Measurements from ENCODE around the gene ANK3.

The ANK3 gene

DNA sequence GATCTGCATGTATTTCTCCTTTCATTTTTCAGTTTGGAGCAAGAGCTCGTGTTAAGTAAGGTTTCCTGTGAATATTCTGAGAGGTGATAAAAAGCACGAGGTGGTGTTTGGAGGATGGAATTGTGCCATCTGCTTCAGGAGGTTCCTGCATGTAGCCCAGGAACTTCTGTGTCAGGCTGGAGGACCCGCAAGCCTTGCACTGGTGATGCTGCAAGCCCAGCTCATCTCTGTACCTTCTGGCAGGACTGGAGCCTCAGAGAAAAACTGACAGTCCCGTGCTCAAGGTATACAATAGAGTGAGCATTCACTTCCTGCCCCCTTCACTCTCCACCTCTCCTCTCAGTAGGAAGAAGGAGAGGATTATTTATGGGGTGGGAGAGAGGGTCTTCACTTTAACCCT, 242.7 kb downstream of the ANK3 start:
- TF ChIP-seq, protein P1, sequence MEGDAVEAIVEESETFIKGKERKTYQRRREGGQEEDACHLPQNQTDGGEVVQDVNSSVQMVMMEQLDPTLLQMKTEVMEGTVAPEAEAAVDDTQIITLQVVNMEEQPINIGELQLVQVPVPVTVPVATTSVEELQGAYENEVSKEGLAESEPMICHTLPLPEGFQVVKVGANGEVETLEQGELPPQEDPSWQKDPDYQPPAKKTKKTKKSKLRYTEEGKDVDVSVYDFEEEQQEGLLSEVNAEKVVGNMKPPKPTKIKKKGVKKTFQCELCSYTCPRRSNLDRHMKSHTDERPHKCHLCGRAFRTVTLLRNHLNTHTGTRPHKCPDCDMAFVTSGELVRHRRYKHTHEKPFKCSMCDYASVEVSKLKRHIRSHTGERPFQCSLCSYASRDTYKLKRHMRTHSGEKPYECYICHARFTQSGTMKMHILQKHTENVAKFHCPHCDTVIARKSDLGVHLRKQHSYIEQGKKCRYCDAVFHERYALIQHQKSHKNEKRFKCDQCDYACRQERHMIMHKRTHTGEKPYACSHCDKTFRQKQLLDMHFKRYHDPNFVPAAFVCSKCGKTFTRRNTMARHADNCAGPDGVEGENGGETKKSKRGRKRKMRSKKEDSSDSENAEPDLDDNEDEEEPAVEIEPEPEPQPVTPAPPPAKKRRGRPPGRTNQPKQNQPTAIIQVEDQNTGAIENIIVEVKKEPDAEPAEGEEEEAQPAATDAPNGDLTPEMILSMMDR (conservative IDR thresholded peaks at IDR 0.05; ENCODE audit: low read length): no peak
- no peak overlapping the region for H3K4me3 ChIP-seq (ENCODE audit: low read length)
- no peak for DNase-seq (ENCODE audit: low read depth)

DNA sequence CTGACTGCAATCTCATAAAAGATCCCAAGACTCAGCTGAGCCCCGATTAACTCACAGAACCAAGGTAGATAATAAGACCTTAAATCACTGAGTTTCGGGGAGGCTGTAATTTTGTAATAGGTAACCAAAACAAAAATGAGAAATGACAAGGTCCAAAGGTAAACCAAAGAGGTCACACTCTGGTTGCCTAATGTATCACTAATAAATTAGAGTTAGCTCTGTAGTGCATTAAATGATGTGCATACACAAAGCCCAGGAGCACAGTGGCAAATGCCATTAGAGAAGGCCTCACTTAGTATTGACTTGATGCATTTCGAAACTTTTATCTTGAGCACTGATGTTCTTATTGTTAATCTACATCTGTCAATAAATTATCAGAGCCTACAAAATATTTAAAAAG, 245.6 kb downstream of the ANK3 start:
- DNase-seq (ENCODE audit: low read depth): no peak
- TF ChIP-seq, protein P1 (conservative IDR thresholded peaks at IDR 0.05; ENCODE audit: low read length): no peak
- no peak overlapping the region for H3K4me3 ChIP-seq (ENCODE audit: low read length)

DNA sequence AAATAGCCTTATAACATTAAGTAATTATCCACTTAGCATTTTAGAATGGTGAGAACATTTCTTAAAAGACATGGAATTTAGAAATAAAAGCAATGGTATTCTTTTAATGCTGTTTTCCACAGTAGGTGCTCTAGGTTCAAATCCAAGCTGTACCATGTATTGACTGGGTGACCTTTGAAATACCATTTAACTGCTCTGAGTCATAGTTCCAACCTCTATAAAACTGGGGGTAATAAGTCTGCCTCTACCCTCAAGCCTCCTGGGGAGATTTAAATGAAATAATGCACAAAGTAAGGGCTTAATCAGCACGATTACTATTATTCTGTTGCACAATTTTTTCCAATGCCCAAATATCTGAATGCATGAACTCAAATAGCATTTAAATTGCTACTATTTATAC, 246.9 kb downstream of the ANK3 start:
- H3K4me3 ChIP-seq (ENCODE audit: low read length): no peak overlapping the region
- TF ChIP-seq, protein P1 (conservative IDR thresholded peaks at IDR 0.05; ENCODE audit: low read length): no peak
- DNase-seq (ENCODE audit: low read depth): no peak

DNA sequence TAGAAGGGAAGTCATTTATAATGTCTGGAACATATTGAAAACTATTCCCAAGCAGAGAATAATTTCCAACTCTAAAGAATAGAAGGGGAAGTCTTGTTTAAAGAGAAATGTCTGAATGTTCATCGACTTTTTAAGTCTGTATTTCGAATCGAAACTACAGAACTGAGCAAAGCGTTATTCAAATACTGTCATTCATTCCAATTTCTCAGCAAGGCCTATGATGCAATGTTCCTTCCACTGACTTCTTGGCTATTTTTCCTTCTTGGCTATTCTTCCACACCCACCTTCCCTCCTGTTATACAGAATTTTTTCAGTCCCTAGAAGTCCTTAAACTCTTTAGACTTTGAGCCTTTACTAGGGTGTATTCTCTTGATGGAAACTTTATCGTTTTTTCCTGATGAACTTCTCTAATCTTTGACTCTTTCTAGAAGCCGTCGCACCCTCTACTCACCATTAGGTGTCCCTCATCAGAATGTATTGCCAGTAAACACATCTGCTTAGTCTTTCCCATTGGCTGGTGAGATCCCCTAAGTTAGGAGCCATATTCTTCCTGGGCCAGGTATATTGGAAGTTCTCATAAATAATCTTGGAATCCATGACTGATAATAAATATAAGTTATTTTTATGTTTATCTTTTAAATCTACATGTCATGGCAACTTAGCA, 247.6 kb downstream of the ANK3 start:
- H3K4me3 ChIP-seq (ENCODE audit: low read length): no peak overlapping the region
- TF ChIP-seq, protein P1 (conservative IDR thresholded peaks at IDR 0.05; ENCODE audit: low read length): no peak
- DNase-seq (ENCODE audit: low read depth): no peak

DNA sequence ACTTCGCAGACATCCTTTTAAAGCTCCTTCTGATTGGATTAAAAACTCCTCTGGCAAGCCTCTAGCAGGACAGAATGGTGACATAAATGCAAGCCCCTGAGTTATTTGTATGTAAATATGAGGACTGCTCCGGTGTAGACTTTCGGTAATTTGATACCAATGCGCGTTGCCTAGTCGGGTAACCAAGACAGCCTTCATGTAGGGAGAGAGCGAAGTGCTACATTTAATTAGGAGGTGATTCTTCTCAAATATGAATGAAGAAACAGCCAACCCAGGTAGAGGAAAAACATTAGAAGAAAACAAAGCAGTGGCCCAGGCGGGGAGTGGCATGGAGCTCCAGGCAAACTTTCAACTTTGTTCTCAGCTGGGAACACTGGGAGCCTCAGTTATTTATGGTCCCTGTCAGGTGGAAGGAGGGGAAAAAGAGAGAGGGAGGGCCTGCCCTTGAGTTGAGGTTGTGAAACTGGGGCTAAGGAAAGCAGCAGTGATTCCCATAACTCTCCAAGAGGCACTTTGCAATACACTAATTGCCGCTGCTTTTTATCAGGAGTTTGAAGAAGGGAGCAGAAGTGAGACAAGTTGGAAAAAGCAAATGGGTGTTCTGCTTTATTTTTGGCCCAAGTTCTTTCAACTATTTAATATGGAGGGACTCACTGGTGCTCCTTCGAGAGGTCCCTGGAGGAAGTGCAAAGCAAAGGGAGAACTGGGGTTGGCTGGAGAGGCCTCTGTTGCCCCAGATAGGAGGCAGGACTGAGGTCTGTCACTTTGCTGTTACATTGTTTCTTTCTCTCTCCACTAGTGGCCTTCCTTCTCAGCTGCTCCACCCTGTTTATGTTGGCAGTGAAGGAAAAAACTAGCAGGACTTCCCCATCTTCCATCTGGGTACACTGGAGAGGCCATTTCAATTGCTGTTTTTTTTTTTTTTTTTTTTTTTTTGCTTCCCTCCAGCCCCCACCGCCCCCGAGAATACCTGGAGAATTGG, 248.7 kb downstream of the ANK3 start:
- TF ChIP-seq, protein P1 (conservative IDR thresholded peaks at IDR 0.05; ENCODE audit: low read length): no peak
- no peak for DNase-seq (ENCODE audit: low read depth)
- no peak overlapping the region for H3K4me3 ChIP-seq (ENCODE audit: low read length)

- TF ChIP-seq, protein P1 (conservative IDR thresholded peaks at IDR 0.05; ENCODE audit: low read length): no peak
- peak; percentile 38 for DNase-seq (ENCODE audit: low read depth)
- no peak overlapping the region for H3K4me3 ChIP-seq (ENCODE audit: low read length)
These were observed 249.7 kb downstream of the ANK3 start for GRCh38 chr10:60139798-60140566.
